Stomach (tissue), 9 donors: ENCODE data around the gene DIDO1. TPM values are rescaled to one million over a fixed set of nuclear protein-coding genes. Genes with fewer than 3 reads are reported as not detected.

ENCODE experiments used
- DNase-seq, 2 donors: peaks; one replicate each; pipeline versions ENCODE4 v3.0.0 to v3.0.0-alpha.2; 2013 to 2019
- H3K27ac ChIP-seq, 5 donors: fragments of 200-600 bp in 4 of 5; sonication (generic) in 4 of 5; one replicate each; pipeline ENCODE4 v1.5.1; 2013 to 2019; ENCODE audit warnings: mild to moderate bottlenecking in 1 of 5, moderate library complexity in 1 of 5
- H3K27me3 ChIP-seq, 3 donors: fragments of 200-600 bp; sonication (generic); one replicate each; pipeline ENCODE4 v1.5.1; 2017 to 2019; ENCODE audit warnings: mixed run types in 1 of 3
- H3K36me3 ChIP-seq, 4 donors: fragments of 200-600 bp; sonication (generic); 1 replicate in 3 of 4; 2 replicates in 1 of 4; pipeline ENCODE4 v1.5.1; 2016 to 2019
- H3K4me1 ChIP-seq, 4 donors: fragments of 200-600 bp; sonication (generic); one replicate each; pipeline ENCODE4 v1.5.1; 2016 to 2019
- H3K4me3 ChIP-seq, 4 donors: fragments of 200-600 bp; sonication (generic) in 3 of 4; one replicate each; pipeline ENCODE4 v1.5.1; 2016 to 2019; ENCODE audit warnings: mild to moderate bottlenecking in 1 of 4
- H3K9me3 ChIP-seq, 4 donors: fragments of 200-600 bp; sonication (generic); one replicate each; pipeline ENCODE4 v1.5.1; 2016 to 2019
- EP300 ChIP-seq: sonication (generic); formaldehyde crosslinking; IDR thresholded peaks from one replicate; pipeline ENCODE4 v1.6.1; 2017; ENCODE audit warnings: antibody characterized with exemption
- POLR2A ChIP-seq, 4 donors: fragments of 450-650 bp; IDR thresholded peaks; one replicate each; pipeline ENCODE4 v1.6.1; 2016; ENCODE audit warnings: antibody characterized with exemption in 4 of 4, control low read depth in 2 of 4, mild to moderate bottlenecking in 1 of 4, moderate library complexity in 1 of 4
- POLR2AphosphoS5 ChIP-seq, 3 donors: sonication (generic); formaldehyde crosslinking; IDR thresholded peaks; one replicate each; pipeline ENCODE4 v1.6.1; 2016; ENCODE audit warnings: antibody characterized with exemption in 3 of 3
- WGBS, 5 donors: extraction: QIAGEN DNeasy Blood & Tissue Kit in 3 of 5; methylation state at CpG; one replicate each; pipeline versions ENCODE4 v1.1.5 to v1.1.7; 2013 to 2018; 5-methylcytosine and 5-hydroxymethylcytosine counted together
- intact Hi-C: fragments of 100-400 bp; cut with DNase I; formaldehyde crosslinking; loops from one replicate; pipeline ENCODE4 v1.15.1; 2023; ENCODE audit warnings: low total_unique reads
- polyA plus RNA-seq, 3 donors: library from polyadenylated mRNA; stranded (reverse); fragments of 200-250 nt; gene quantifications; one replicate each; pipeline ENCODE4 v1.2.3, GENCODE V29; 2013
- total RNA-seq, 5 donors: library from RNA; depleted of rRNA; stranded (reverse); fragments of >200 nt; gene quantifications; one replicate each; pipeline versions ENCODE4 v1.1.0 to v1.2.3, GENCODE V29; 2014 to 2016
- TF ChIP-seq, protein P1 (sequence below), 7 experiments: fragments of 450-650 bp in 4 of 7; fragments of 200-600 bp in 3 of 7; sonication (generic) in 3 of 7; IDR thresholded peaks; one replicate each; pipeline ENCODE4 v1.5.1; 2016 to 2019; ENCODE audit warnings: antibody characterized with exemption in 7 of 7, control low read depth in 2 of 7, mild to moderate bottlenecking in 1 of 7
- donor health status: healthy with polysubstance abuse.
- donor health status: Bipolar disorder and iron deficiency.
- donor health status: healthy.

DIDO1 gene
- total and polyA plus RNA-seq, 8 donors: 8.1 to 117 (median 57.7) TPM

DNA sequence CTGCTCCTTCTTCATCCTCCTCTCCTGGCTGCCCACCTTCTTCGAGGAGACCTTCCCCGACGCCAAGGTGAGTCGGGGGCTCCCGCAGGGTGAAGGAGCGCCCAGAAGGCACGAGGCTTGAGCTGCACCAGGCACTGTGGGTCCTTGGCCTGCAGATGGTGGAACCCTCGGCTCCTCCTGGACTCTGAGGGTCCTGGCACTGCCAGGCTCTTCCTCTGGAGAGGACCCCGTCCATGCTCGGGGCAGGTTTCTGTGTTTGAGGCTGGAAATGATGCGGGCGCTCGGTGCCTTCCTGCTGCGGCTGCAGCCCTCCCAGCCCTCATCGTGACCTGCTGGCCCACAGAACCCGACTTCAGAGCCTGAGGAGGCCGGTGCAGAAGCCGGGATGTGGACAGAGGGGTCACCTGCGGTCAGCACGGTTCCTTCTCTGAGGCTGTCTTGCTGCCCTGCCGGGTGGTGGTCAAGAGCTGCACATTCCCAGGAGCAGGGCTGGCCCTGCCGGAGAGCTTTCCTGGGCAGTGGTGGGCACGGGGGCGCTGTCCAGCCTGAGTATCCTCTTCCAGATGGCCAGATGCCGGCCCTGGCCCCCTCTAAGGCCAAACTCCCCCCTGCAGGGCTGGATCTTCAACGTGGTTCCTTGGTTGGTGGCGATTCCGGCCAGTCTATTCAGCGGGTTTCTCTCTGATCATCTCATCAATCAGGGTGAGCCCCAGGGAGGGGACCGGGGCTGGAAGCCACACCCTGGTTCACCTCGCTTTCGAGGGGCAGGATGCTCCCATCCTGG lies 37.5 kb upstream of the DIDO1 start:
- H3K36me3 ChIP-seq: peaks cover 0 to 84% (median 39%) of the 10 kb centered on the region in 4 donors
- WGBS, 5 donors: 86 to 93% (median 89%) methylated on average over 26 to 32 of the region's 32 CpGs
- H3K4me3 ChIP-seq: no peak overlapping the region
- H3K27ac ChIP-seq: no peak overlapping the region
- intact Hi-C loops: no loop called here
- H3K4me1 ChIP-seq: no peaks in the 10 kb centered on the region
- no peak for DNase-seq
- H3K27me3 ChIP-seq: peaks cover 0 to 12% (median 2%) of the 10 kb centered on the region in 3 donors
- H3K9me3 ChIP-seq: no peaks in the 10 kb centered on the region
- TF ChIP-seq POLR2AphosphoS5 (IDR thresholded peaks at IDR 0.05) (no peak), POLR2A (IDR thresholded peaks at IDR 0.05) (no peak), EP300 (no peak)
- TF ChIP-seq, protein P1, sequence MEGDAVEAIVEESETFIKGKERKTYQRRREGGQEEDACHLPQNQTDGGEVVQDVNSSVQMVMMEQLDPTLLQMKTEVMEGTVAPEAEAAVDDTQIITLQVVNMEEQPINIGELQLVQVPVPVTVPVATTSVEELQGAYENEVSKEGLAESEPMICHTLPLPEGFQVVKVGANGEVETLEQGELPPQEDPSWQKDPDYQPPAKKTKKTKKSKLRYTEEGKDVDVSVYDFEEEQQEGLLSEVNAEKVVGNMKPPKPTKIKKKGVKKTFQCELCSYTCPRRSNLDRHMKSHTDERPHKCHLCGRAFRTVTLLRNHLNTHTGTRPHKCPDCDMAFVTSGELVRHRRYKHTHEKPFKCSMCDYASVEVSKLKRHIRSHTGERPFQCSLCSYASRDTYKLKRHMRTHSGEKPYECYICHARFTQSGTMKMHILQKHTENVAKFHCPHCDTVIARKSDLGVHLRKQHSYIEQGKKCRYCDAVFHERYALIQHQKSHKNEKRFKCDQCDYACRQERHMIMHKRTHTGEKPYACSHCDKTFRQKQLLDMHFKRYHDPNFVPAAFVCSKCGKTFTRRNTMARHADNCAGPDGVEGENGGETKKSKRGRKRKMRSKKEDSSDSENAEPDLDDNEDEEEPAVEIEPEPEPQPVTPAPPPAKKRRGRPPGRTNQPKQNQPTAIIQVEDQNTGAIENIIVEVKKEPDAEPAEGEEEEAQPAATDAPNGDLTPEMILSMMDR (IDR thresholded peaks at IDR 0.05): no peak

DNA sequence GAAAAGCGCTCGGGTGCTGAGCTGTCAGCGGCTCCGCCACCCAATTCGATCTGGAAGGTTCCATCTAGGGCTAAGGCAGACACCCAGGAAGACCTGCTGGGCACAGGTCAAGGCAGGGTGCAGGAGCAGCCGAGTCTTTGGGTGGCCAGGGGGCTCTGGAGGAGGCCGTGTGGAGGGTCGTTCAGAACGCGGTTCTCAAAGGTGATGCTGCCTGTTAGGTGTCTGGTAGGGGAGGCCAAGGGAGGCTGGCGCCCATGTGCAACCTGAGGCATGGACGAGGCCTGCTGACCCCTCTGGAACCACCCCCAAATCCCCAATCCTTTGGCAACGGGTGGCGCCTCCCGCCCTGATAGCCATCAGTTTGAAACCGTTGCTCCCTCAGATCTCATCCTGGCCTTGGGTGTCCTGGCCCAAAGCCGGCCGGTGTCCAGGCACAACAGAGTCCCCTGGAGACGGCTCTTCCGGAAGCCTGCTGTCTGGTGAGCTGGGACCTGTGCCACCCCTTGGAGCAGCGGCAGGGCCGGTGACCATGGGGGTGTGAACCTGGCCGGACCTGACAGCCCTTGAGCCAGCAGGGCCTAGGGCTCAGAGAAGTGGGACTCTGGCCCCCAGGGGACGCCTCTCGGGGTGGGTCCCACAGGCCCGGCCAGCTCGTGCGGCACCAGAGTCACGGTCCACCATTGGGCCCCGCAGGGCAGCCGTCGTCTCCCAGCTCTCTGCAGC lies 36.7 kb upstream of the DIDO1 start:
- no peak overlapping the region for H3K27ac ChIP-seq
- H3K4me3 ChIP-seq: no peak overlapping the region
- peaks cover 0 to 92% (median 42%) of the 10 kb centered on the region in 4 donors for H3K36me3 ChIP-seq
- intact Hi-C loops: no loop called here
- no peaks in the 10 kb centered on the region for H3K9me3 ChIP-seq
- no peaks in the 10 kb centered on the region for H3K4me1 ChIP-seq
- 87 to 96% (median 91%) methylated on average over 22 to 32 of the region's 32 CpGs for WGBS, 5 donors
- peaks cover 0 to 7% (median 0%) of the 10 kb centered on the region in 3 donors for H3K27me3 ChIP-seq
- DNase-seq: no peak
- TF ChIP-seq POLR2A (IDR thresholded peaks at IDR 0.05): no peak
- TF ChIP-seq, protein P1 (IDR thresholded peaks at IDR 0.05): no peak
- no peak for TF ChIP-seq POLR2AphosphoS5 (IDR thresholded peaks at IDR 0.05)
- no peak for TF ChIP-seq EP300

DNA sequence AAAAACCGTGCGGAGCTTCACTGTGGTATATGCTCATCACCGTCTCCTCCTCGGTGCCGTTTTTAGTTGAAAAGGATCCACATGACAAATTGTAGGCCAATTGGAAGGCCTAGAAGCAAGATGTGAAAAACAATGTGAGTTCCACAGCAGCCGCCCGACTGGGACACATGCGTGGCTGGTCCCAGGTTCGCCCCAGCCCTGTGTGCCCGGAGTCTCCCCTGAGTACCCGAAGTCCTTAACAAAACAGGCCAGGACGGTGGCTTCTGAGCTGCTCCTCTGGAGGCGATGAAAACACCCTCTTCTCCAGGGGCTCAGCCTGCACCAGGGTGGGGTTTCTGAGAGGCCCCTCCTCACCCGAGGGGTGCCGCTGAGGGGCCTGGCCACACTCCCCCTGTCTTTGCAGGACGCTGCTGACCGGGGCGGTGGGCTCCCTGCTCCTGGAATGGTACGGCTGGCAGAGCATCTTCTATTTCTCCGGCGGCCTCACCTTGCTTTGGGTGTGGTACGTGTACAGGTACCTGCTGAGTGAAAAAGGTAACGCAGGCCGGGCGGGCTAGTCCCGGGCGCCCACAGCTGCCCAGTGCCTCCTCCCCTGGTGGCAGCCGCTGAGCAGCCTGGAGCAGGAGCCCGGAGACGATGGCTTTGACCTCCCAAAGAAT lies 36.0 kb upstream of the DIDO1 start:
- TF ChIP-seq POLR2AphosphoS5 (IDR thresholded peaks at IDR 0.05): no peak
- TF ChIP-seq, protein P1 (IDR thresholded peaks at IDR 0.05): no peak
- no peak for TF ChIP-seq EP300
- TF ChIP-seq POLR2A (IDR thresholded peaks at IDR 0.05): no peak
- WGBS, 5 donors: 92 to 96% (median 95%) methylated on average over 18 to 30 of the region's 30 CpGs
- no peak overlapping the region for H3K27ac ChIP-seq
- H3K27me3 ChIP-seq: no peaks in the 10 kb centered on the region
- peaks cover 0 to 92% (median 46%) of the 10 kb centered on the region in 4 donors for H3K36me3 ChIP-seq
- no peaks in the 10 kb centered on the region for H3K4me1 ChIP-seq
- no peak for DNase-seq
- H3K9me3 ChIP-seq: no peaks in the 10 kb centered on the region
- intact Hi-C loops: no loop called here
- no peak overlapping the region for H3K4me3 ChIP-seq

DNA sequence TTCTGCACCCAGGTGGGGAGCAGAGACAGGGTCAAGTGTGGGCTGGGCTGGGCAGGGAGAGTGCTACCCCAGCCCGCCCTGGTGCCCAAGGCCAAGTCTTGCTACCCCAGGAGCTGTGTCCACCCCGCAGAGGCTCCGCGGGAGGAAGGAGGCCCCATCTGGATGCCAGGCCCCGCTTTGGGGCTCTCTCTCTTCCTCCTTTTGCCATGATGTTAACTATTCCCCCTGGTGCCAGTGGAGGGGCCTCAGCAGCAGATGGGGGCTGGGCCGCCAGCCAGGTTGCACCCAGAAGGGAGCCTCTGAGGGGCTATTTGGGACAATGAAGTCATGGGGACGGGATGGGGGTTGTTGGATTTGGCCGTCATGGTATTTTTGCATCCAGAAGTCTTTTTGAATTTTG lies 35.5 kb upstream of the DIDO1 start:
- no peaks in the 10 kb centered on the region for H3K4me1 ChIP-seq
- intact Hi-C loops: no loop called here

More for the DNA sequence above, 35.5 kb upstream of the DIDO1 start:
- no peak overlapping the region for H3K4me3 ChIP-seq
- DNase-seq: no peak
- H3K9me3 ChIP-seq: no peaks in the 10 kb centered on the region
- no peak overlapping the region for H3K27ac ChIP-seq
- no peaks in the 10 kb centered on the region for H3K27me3 ChIP-seq
- 93 to 94% (median 93%) methylated on average over 8 of the region's 8 CpGs for WGBS, 5 donors
- H3K36me3 ChIP-seq: peaks cover 0 to 92% (median 48%) of the 10 kb centered on the region in 4 donors
- TF ChIP-seq, protein P1 (IDR thresholded peaks at IDR 0.05): no peak
- no peak for TF ChIP-seq POLR2AphosphoS5 (IDR thresholded peaks at IDR 0.05)
- TF ChIP-seq POLR2A (IDR thresholded peaks at IDR 0.05): no peak
- TF ChIP-seq EP300: no peak
